ENCODE data around the gene KLRG1. TPM values are rescaled to one million over a fixed set of nuclear protein-coding genes. Genes with fewer than 3 reads are reported as not detected.

The KLRG1 gene
- total and polyA plus RNA-seq, 2 of the 8 experiments (the other 6 are each of a cell fraction or from before 2014, with no cell fraction given) = 7.9 to 12.8 TPM

- TF ChIP-seq SUZ12 (IDR thresholded peaks at IDR 0.05; ENCODE audit: low read length) (no peak), SRF (IDR thresholded peaks at IDR 0.05; ENCODE audit: low read depth, low read length) (no peak), KDM5A (IDR thresholded peaks at IDR 0.05; ENCODE audit: low read length) (no peak)
Observed at GRCh38 chr12:8991371-8992345, 2.3 kb downstream of the KLRG1 start (continued).

All from H1 (cell line).